CMK (cell line): Measurements from ENCODE around the gene NLRP6.

Experiments
- DNase-seq: peaks from one replicate; pipeline ENCODE4 v3.0.0-alpha.2; 2010; ENCODE audit warnings: low read depth

Gene NLRP6

GRCh38 chr11:256952-257737, 21.1 kb upstream of the NLRP6 start:
- no peak for DNase-seq

DNA sequence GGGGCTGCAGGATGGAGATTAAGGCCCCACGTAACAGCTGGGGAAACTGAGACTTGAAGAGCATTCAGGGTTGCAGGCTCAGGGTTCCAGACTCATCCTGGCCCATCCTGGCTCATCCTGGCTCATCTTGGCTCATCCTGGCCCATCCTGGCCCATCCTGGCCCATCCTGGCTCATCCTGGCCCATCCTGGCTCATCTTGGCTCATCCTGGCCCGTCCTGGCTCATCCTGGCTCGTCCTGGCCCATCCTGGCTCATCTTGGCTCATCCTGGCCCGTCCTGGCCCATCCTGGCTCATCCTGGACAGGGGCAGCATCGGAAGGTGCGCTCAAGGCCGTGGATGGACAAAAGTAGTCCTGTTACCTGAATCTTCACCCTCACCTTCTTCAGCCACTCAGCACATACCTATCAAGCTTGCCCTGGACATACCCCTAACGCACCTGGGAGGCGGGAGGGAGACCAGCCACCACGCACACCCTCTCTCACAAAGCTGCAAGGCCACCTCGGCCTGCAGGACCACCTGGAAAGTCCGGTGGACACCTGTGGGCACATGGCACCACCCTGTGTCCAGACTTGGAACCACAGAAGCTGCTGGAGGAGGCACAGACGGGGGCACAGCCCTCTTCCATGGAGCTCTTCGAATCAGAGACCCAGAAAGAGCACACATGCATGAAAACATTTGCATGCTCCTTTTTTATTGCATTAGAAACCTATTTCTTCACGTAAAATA, 20.3 kb upstream of the NLRP6 start:
- DNase-seq, result no peak

DNA sequence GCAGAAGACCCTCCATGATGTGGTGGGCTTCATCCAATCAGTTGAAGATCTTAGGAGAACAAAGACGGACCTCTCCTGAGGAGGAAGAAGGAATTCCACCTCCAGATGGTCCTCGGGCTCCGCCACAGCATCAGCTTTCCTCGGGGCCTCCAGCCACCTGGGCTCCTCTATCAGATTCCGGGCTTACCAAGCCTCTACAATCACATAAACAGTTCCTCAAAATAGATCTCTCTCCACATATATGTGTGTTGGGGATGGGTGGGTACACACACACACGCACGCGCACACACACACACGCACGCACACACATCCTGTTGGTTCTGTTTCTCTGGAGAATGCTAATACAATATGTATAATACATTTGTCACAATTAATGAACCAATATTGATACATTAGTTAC, 18.8 kb upstream of the NLRP6 start:
- no peak for DNase-seq

DNA sequence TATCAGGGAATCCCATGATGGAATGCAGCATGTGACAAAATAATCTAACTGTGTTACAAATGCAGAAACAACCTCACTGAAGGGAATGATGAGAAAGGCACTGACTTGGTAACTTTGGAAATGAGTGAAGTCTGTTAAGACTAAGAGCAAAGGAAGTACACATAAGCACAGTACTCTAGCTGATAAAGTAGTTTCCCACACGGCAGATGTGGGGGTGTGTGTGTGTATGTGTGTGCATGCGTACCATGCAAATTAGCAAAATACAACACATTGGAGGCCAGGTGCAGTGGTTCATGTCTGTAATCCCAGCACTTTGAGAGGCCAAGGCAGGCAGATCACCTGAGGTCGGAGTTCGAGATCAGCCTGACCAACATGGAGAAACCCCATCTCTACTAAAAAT, 16.6 kb upstream of the NLRP6 start:
- DNase-seq, result no peak

GRCh38 chr11:266676-267439, 11.3 kb upstream of the NLRP6 start:
- no peak for DNase-seq

GRCh38 chr11:267491-267994, 10.7 kb upstream of the NLRP6 start:
- peak; percentile 26 for DNase-seq

GRCh38 chr11:268716-269145, 9.5 kb upstream of the NLRP6 start:
- DNase-seq, result peak; percentile 63

DNA sequence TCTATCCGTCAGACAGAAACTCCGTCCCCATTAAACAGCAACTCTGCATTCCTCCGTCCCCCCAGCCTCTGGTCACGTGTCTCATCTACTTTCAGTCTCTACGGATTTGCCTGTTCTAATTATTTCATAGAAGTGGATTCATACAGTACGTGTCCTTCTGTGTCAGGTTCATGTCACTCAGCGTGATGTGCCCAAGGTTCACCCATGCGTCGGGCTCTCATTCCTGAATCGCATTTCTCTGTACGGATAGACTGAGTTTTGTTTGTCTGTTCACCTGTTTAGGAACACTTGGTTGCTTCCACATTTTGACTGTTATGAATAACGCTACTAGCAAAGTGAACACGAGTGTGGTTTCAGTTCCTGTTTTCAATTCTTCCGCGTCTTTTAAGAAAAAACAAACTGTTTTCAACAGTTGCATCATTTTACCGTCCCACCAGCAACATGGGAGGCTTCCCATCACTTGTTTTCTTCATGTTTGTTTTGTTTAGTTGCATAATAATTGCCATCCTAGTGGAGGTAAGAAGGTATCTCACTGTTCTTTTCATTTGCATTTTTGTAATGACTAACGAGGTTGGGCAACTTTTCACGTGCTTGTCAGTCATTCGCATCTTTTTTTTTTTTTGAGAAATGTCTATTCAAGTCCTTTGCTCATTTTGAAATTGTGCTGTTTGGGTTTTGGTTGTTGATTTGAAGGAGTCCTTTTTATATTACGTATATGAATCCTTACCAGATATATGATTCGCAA, 8.9 kb upstream of the NLRP6 start:
- no peak for DNase-seq

DNA sequence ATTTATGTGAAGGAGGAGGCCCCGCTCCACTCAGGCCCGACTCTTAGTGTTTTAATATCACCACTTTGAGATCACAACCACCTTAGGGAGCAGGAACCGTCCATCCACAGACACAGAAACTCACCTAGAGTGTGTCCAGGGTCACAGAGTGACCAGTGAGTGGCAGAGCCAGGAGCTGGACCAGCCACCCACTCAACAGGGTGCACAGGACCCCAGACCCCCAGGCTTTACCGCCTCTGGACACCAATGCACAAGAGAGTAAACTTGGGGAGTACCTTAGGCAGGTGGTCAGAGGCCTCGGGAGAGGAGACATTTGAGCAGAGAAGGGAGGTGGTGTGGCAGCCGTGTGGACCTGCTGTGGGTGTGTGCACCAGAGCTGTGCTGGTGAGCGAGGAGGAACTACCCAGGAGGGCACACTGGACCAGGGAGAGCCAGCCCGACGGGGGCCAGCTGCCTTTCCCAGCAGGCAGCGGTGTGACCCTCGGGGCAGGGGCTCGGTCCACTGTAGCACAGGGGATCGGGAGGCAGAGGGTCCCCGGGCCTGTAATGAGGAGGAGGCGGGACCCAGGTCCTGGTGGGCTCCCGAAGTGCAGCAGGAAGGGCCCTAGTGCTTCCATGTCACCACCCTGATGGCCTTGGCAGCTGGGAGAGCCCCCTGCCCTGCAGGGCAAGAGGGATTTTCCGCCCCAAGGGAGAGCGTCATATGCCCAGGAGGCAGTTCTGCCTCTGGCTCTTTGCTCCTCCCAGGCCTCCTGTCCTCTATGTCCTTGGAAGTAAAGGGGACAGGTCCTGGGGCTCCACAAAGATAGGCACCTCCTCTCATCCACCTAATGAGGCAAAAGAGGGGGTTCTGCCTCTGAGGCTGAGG, 7.5 kb upstream of the NLRP6 start:
- DNase-seq, result no peak

DNA sequence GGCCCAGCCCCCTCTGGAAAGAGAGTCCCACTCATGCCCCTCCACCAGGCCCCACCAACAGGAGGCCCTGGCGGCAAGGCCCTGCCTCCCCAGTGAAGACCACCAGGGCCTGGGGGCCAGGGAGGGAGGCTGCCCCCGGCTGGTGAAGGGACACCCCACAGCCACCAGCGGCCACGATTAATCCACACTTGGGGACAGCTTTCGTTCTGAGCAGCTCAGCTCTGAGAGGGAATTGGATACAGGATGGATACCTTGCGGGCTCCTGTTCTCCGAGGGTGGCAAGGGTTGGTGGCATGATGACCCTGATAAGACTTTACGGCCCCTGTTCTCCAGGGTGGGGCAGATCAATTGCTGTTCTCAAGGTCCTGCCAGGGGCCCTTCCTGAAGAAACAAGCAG, 6.9 kb upstream of the NLRP6 start:
- no peak for DNase-seq

DNA sequence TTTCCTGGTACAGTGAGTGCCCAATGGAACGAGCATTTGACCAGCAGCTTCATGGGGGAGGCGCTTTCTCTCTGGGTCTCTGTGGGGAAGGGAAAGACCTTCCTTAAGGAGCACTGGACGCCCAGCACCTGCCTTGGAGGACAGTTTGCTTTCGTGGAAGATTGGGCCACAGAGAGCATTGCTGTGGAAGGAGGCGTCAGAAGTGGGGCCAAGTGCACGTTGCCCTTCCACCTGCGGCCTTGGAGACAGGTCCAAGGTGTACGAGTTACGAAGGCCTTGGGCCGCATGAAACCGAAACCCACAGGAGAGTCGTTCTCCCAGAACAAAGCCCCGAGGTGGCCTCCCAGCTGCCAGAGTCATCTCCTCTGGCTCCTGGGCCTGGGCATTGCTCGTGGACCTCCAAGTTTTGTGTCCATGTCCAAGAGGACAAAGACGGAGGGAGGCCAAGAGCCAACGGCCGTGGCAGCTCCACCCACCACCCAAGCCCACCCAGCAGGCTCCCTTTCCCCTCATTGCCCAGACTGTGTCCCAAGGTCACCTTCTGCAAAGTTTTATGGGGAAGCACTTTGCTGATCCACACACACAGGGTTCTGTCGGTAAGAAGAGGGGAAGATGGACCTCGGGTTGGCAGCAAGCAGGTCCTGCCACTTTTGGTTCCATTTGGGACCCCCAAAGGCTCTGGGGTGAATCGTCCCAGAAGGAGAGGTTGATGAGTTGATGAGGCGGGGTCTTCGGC, 5.8 kb upstream of the NLRP6 start:
- no peak for DNase-seq

GRCh38 chr11:272931-273198, 5.3 kb upstream of the NLRP6 start:
- no peak for DNase-seq

GRCh38 chr11:276219-276618, 2.0 kb upstream of the NLRP6 start:
- no peak for DNase-seq

- DNase-seq, result no peak
Measured at GRCh38 chr11:279040-279965, 1.1 kb downstream of the NLRP6 start.

DNA sequence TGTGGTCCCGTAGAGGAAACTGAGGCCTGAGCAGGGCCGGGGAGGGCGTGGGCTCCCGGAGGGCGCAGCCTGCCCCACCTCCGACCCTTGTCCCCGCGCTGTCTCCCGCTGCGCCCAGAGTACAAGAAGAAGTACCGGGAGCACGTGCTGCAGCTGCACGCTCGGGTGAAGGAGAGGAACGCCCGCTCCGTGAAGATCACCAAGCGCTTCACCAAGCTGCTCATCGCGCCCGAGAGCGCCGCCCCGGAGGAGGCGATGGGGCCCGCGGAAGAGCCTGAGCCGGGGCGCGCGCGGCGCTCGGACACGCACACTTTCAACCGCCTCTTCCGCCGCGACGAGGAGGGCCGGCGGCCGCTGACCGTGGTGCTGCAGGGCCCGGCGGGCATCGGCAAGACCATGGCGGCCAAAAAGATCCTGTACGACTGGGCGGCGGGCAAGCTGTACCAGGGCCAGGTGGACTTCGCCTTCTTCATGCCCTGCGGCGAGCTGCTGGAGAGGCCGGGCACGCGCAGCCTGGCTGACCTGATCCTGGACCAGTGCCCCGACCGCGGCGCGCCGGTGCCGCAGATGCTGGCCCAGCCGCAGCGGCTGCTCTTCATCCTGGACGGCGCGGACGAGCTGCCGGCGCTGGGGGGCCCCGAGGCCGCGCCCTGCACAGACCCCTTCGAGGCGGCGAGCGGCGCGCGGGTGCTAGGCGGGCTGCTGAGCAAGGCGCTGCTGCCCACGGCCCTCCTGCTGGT, 1.9 kb downstream of the NLRP6 start:
- DNase-seq, result no peak

DNA sequence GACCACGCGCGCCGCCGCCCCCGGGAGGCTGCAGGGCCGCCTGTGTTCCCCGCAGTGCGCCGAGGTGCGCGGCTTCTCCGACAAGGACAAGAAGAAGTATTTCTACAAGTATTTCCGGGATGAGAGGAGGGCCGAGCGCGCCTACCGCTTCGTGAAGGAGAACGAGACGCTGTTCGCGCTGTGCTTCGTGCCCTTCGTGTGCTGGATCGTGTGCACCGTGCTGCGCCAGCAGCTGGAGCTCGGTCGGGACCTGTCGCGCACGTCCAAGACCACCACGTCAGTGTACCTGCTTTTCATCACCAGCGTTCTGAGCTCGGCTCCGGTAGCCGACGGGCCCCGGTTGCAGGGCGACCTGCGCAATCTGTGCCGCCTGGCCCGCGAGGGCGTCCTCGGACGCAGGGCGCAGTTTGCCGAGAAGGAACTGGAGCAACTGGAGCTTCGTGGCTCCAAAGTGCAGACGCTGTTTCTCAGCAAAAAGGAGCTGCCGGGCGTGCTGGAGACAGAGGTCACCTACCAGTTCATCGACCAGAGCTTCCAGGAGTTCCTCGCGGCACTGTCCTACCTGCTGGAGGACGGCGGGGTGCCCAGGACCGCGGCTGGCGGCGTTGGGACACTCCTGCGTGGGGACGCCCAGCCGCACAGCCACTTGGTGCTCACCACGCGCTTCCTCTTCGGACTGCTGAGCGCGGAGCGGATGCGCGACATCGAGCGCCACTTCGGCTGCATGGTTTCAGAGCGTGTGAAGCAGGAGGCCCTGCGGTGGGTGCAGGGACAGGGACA, 2.7 kb downstream of the NLRP6 start:
- DNase-seq, result no peak

DNA sequence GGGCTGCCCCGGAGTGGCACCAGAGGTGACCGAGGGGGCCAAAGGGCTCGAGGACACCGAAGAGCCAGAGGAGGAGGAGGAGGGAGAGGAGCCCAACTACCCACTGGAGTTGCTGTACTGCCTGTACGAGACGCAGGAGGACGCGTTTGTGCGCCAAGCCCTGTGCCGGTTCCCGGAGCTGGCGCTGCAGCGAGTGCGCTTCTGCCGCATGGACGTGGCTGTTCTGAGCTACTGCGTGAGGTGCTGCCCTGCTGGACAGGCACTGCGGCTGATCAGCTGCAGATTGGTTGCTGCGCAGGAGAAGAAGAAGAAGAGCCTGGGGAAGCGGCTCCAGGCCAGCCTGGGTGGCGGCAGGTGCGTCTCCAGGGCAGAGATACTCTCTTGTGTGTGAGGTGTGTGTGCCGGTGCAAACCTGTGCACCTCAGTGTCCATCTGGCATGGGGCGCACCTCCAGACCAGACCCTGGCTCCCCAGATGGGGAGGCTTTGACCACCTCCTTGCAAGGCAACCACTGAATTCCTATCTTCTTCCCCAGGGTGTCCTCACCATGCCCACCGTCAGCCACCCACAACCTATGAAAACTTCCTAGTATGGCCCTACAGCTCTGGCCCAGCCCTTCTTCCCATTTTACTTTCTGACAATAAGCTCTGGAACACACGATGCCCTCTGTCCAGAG, 3.4 kb downstream of the NLRP6 start:
- no peak for DNase-seq
